Prostate gland (tissue), 2 donors: ENCODE data around the gene BPIFB6. TPM values are rescaled to one million over a fixed set of nuclear protein-coding genes. Genes with fewer than 3 reads are reported as not detected.

Experiments
- DNase-seq: peaks from one replicate; pipeline ENCODE4 v3.0.0-alpha.2; 2019; ENCODE audit warnings: low spot score
- H3K27ac ChIP-seq, 2 donors: fragments of 200-600 bp; sonication (generic); 2 replicates each; pipeline ENCODE4 v1.5.1; 2017 to 2019
- H3K27me3 ChIP-seq: fragments of 200-600 bp; sonication (generic); replicated peaks from 2 replicates; pipeline ENCODE4 v1.5.1; 2019; ENCODE audit not compliant: insufficient read depth
- H3K36me3 ChIP-seq, 2 donors: fragments of 200-600 bp; sonication (generic); 1 replicate in 1 of 2; 2 replicates in 1 of 2; pipeline versions ENCODE4 v1.5.1 to v1.8.1; 2017 to 2019
- H3K4me1 ChIP-seq: fragments of 200-600 bp; sonication (generic); replicated peaks from 2 replicates; pipeline ENCODE4 v1.5.1; 2019
- H3K4me3 ChIP-seq, 2 donors: fragments of 200-600 bp; sonication (generic); 2 replicates each; pipeline ENCODE4 v1.5.1; 2017 to 2019
- H3K9me3 ChIP-seq: fragments of 200-600 bp; sonication (generic); 2 replicates; pipeline ENCODE4 v1.5.1; 2017
- POLR2A ChIP-seq: fragments of 450-650 bp; IDR thresholded peaks from one replicate; pipeline ENCODE4 v1.6.1; 2016; ENCODE audit warnings: antibody characterized with exemption, mild to moderate bottlenecking
- POLR2AphosphoS5 ChIP-seq: sonication (generic); formaldehyde crosslinking; IDR thresholded peaks from one replicate; pipeline ENCODE4 v1.6.1; 2017; ENCODE audit warnings: antibody characterized with exemption
- WGBS: methylation state at CpG from one replicate; pipeline ENCODE4 v1.1.5; 2018; 5-methylcytosine and 5-hydroxymethylcytosine counted together
- intact Hi-C: fragments of 100-400 bp; cut with DNase I; formaldehyde crosslinking; loops from one replicate; pipeline ENCODE4 v1.14.2; 2022
- total RNA-seq, 2 donors: library from RNA; depleted of rRNA; stranded (reverse); fragments of >200 nt; gene quantifications; one replicate each; pipeline ENCODE4 v1.1.0, GENCODE V29; 2016
- TF ChIP-seq, protein P1 (sequence below), 4 experiments: fragments of 200-600 bp in 2 of 4; fragments of 450-650 bp in 2 of 4; sonication (generic) in 2 of 4; IDR thresholded peaks; 1 replicate in 3 of 4; 2 replicates in 1 of 4; pipeline ENCODE4 v1.5.1; 2016 to 2019; ENCODE audit warnings: antibody characterized with exemption in 4 of 4, mild to moderate bottlenecking in 2 of 4, moderate library complexity in 2 of 4

BPIFB6 gene
- total RNA-seq, 2 donors from 2014 or later = not detected

GRCh38 chr20:33005908-33006775 is 25.3 kb upstream of the BPIFB6 start:
- 70% methylated on average over 8 of the region's 8 CpGs for WGBS
- intact Hi-C loops = no loop called here

DNA sequence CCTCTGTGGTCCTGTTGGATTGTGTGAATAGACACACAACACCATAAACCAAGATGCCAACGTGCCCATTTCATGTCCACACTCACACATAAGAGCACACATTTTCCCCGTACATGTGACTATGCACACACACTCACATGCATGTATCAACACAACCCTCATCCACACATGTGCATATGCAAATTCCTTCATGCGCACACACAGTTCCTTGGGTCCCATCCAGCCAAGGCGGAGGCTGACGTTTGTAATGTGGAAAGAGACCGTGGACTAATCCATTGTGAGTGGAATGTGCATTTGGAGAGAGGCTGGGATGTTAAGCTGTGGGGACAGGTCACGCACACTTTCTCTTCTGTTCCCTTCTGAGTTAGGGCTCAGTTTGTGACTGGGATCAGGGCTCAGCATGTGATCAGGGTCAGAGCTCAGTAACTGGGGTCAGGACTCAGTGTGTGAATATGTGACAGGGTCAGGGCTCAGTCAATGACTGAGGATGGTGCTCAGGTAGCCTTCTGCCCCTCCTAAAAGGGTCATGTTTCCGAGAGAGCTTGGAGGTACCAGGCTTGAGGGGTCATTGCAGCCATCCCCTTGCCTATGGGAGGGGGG is 24.6 kb upstream of the BPIFB6 start:
- Histone ChIP-seq H3K9me3 (no peaks in the 10 kb centered on the region), H3K4me1 (peaks cover 4% of the 10 kb centered on the region), H3K36me3 (no peaks in the 10 kb centered on the region), H3K27me3 (no peaks in the 10 kb centered on the region), H3K4me3 (no peak overlapping the region), H3K27ac (no peak overlapping the region)
- no peak for DNase-seq
- WGBS = 82% methylated on average over 8 of the region's 8 CpGs
- no peak for TF ChIP-seq POLR2A
- no peak for TF ChIP-seq POLR2AphosphoS5
- TF ChIP-seq, protein P1, sequence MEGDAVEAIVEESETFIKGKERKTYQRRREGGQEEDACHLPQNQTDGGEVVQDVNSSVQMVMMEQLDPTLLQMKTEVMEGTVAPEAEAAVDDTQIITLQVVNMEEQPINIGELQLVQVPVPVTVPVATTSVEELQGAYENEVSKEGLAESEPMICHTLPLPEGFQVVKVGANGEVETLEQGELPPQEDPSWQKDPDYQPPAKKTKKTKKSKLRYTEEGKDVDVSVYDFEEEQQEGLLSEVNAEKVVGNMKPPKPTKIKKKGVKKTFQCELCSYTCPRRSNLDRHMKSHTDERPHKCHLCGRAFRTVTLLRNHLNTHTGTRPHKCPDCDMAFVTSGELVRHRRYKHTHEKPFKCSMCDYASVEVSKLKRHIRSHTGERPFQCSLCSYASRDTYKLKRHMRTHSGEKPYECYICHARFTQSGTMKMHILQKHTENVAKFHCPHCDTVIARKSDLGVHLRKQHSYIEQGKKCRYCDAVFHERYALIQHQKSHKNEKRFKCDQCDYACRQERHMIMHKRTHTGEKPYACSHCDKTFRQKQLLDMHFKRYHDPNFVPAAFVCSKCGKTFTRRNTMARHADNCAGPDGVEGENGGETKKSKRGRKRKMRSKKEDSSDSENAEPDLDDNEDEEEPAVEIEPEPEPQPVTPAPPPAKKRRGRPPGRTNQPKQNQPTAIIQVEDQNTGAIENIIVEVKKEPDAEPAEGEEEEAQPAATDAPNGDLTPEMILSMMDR (IDR thresholded peaks at IDR 0.05) = no peak
- intact Hi-C loops = no loop called here

More at GRCh38 chr20:33005908-33006775, 25.3 kb upstream of the BPIFB6 start:
- DNase-seq = peak; percentile 14
- Histone ChIP-seq H3K4me3 (no peak overlapping the region), H3K4me1 (peaks cover 4% of the 10 kb centered on the region), H3K9me3 (no peaks in the 10 kb centered on the region), H3K27me3 (no peaks in the 10 kb centered on the region), H3K36me3 (no peaks in the 10 kb centered on the region), H3K27ac (no peak overlapping the region)
- TF ChIP-seq, protein P1 (IDR thresholded peaks at IDR 0.05) = no peak
- no peak for TF ChIP-seq POLR2AphosphoS5
- TF ChIP-seq POLR2A = no peak

DNA sequence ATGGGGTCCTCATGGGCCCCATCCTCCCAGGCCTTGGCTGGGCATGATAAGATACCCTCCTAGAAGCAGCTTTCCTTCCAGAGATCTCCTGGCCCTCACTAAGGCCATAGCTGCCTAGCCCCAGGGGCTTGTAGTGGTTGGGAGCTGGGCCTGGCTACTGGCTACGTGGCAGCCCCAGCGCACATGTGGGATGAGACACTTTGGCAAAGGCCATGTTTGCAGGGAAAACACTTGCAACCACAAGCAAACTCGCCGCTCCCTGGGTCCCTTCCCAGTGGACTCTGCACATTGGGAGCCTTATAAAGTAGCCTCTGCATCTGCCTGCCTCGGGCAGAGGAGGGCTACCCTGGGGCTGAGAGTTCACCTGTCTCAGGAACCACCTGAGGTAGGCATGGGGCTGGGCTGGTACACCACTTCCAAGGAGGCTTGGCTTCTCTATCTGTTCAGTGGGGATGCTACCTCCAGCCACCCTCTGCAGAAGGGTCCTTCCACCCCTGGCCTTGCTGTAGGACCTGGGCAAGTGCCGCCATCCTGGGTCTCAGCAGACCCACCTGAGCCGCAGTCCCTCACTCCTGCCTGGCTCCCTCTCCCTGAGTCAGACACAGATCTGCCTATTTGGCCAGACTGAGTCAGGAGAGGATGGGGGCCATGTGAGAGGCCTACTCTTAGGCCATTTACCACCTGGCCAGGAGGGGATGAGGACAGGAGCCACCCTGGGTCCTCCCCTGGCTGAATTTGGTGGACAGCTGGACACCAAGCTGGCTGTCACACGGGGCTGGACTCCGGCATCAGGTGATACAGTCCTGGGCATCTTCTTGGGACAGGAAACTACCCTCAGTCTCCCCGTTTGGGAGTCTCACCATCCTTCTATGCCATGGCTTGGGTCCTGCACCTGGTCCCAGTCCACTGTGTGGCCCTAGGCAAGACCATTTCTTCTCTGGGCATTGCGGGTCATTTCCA is 23.8 kb upstream of the BPIFB6 start, which contains the start of gene BPIFB2:
Gene BPIFB2 (plus strand): TSS at position 329 of the 960 bp plus-strand sequence. CDS start 871 bp downstream, outside the sequence.
- Histone ChIP-seq H3K27ac (no peak within 1 kb of the TSS), H3K9me3 (no peaks in the 10 kb centered on the region), H3K4me1 (peaks cover 4% of the 10 kb centered on the region), H3K36me3 (no peaks in the 10 kb centered on the region), H3K27me3 (no peaks in the 10 kb centered on the region), H3K4me3 (no peak within 1 kb of the TSS)
- DNase-seq = peak; percentile 70
- TF ChIP-seq POLR2A (no peak), POLR2AphosphoS5 (peak; percentile 51)
- 77% methylated on average over 9 of the region's 11 CpGs for WGBS
- intact Hi-C loops = no loop called here

GRCh38 chr20:33008336-33009213 is 22.9 kb upstream of the BPIFB6 start:
- Histone ChIP-seq H3K27me3 (no peaks in the 10 kb centered on the region), H3K27ac (no peak overlapping the region), H3K4me3 (no peak overlapping the region), H3K4me1 (peaks cover 4% of the 10 kb centered on the region), H3K36me3 (no peaks in the 10 kb centered on the region), H3K9me3 (no peaks in the 10 kb centered on the region)
- intact Hi-C loops = no loop called here
- TF ChIP-seq, protein P1 (IDR thresholded peaks at IDR 0.05) = no peak
- no peak for TF ChIP-seq POLR2AphosphoS5
- no peak for TF ChIP-seq POLR2A
- 86% methylated on average over 23 of the region's 23 CpGs for WGBS
- no peak for DNase-seq
